H9 (cell line): ENCODE results near the gene SMIM12. TPM values are rescaled to one million over a fixed set of nuclear protein-coding genes. Genes with fewer than 3 reads are reported as not detected.
A peak's percentile ranks its signal among the peaks of the same experiment; 100 is the strongest.

ENCODE experiments used
- DNase-seq: peaks from one replicate; pipeline ENCODE4 v3.0.0-alpha.2; 2017
- H2AFZ ChIP-seq: one replicate; pipeline ENCODE4 v1.6.1; 2013; ENCODE audit warnings: mild to moderate bottlenecking, low read length, control low read depth, moderate library complexity
- H2AK5ac ChIP-seq: 2 replicates; pipeline ENCODE4 v1.6.1; 2013; ENCODE audit warnings: low read length, control low read depth, mixed read lengths; ENCODE audit not compliant: insufficient read length
- H2BK120ac ChIP-seq: one replicate; pipeline ENCODE4 v1.6.1; 2013; ENCODE audit warnings: low read depth, mild to moderate bottlenecking, low read length, control low read depth, inconsistent platforms; ENCODE audit not compliant: poor library complexity, severe bottlenecking
- H2BK12ac ChIP-seq: 2 replicates; pipeline ENCODE4 v1.6.1; 2013; ENCODE audit warnings: low read length, control low read depth, mixed read lengths, low read depth; ENCODE audit not compliant: insufficient read length
- H2BK15ac ChIP-seq: 2 replicates; pipeline ENCODE4 v1.6.1; 2013; ENCODE audit warnings: low read depth, low read length, control low read depth
- H2BK20ac ChIP-seq: one replicate; pipeline ENCODE4 v1.6.1; 2013; ENCODE audit warnings: low read depth, mild to moderate bottlenecking, low read length, control low read depth, inconsistent platforms; ENCODE audit not compliant: poor library complexity, severe bottlenecking
- H2BK5ac ChIP-seq: 2 replicates; pipeline ENCODE4 v1.6.1; 2013; ENCODE audit warnings: low read length, control low read depth, mixed read lengths; ENCODE audit not compliant: insufficient read length
- H3K14ac ChIP-seq: 2 replicates; pipeline ENCODE4 v1.6.1; 2013; ENCODE audit warnings: low read length, control low read depth; ENCODE audit not compliant: insufficient read depth
- H3K18ac ChIP-seq: 2 replicates; pipeline ENCODE4 v1.6.1; 2013; ENCODE audit warnings: low read depth, mild to moderate bottlenecking, mixed read lengths, low read length, control low read depth; ENCODE audit not compliant: insufficient read length
- H3K23ac ChIP-seq: 2 replicates; pipeline ENCODE4 v1.6.1; 2013; ENCODE audit warnings: low read length, control low read depth, mixed read lengths, low read depth; ENCODE audit not compliant: insufficient read length
- H3K23me2 ChIP-seq: 2 replicates; pipeline ENCODE4 v1.6.1; 2013; ENCODE audit warnings: low read depth, mild to moderate bottlenecking, mixed read lengths, low read length, control low read depth; ENCODE audit not compliant: insufficient read length, poor library complexity, severe bottlenecking
- H3K27ac ChIP-seq: 2 replicates; pipeline ENCODE4 v1.5.1; 2013; ENCODE audit warnings: low read length, control low read depth, mixed read lengths, low read depth; ENCODE audit not compliant: insufficient read length
- H3K27me3 ChIP-seq: 2 replicates; pipeline ENCODE4 v1.6.1; 2013; ENCODE audit warnings: low read length, control low read depth, inconsistent platforms; ENCODE audit not compliant: insufficient read depth
- H3K4ac ChIP-seq: 2 replicates; pipeline ENCODE4 v1.6.1; 2013; ENCODE audit warnings: low read depth, mild to moderate bottlenecking, control low read depth, inconsistent platforms, low read length, moderate library complexity
- H3K4me1 ChIP-seq: 2 replicates; pipeline ENCODE4 v1.6.1; 2013; ENCODE audit warnings: low read length, control low read depth, inconsistent platforms; ENCODE audit not compliant: insufficient read depth
- H3K4me2 ChIP-seq: 2 replicates; pipeline ENCODE4 v1.6.1; 2013; ENCODE audit warnings: low read length, control low read depth, mixed read lengths; ENCODE audit not compliant: insufficient read length, insufficient read depth
- H3K56ac ChIP-seq: 2 replicates; pipeline ENCODE4 v1.6.1; 2013; ENCODE audit warnings: low read depth, mild to moderate bottlenecking, mixed read lengths, low read length, control low read depth; ENCODE audit not compliant: insufficient read length
- H3K79me1 ChIP-seq: 2 replicates; pipeline ENCODE4 v1.6.1; 2013; ENCODE audit warnings: low read depth, mild to moderate bottlenecking, moderate library complexity, low read length, control low read depth, inconsistent platforms; ENCODE audit not compliant: insufficient read depth, poor library complexity, severe bottlenecking
- H3K79me2 ChIP-seq: 2 replicates; pipeline ENCODE4 v1.6.1; 2013; ENCODE audit warnings: low read length, control low read depth, inconsistent platforms; ENCODE audit not compliant: insufficient read depth
- H3K9ac ChIP-seq: 2 replicates; pipeline ENCODE4 v1.6.1; 2013; ENCODE audit warnings: low read length, control low read depth, mixed read lengths; ENCODE audit not compliant: insufficient read length; ENCODE audit errors: extremely low read depth
- H3K9me3 ChIP-seq: one replicate; pipeline ENCODE4 v1.6.1; 2013; ENCODE audit warnings: low read depth, low read length, inconsistent platforms; ENCODE audit not compliant: control insufficient read depth
- H3T11ph ChIP-seq: one replicate; pipeline ENCODE4 v1.6.1; 2013; ENCODE audit warnings: mild to moderate bottlenecking, low read length, control low read depth, inconsistent platforms
- H4K20me1 ChIP-seq: one replicate; pipeline ENCODE4 v1.6.1; 2013; ENCODE audit not compliant: control insufficient read depth, insufficient read length, insufficient read depth
- H4K5ac ChIP-seq: 2 replicates; pipeline ENCODE4 v1.6.1; 2013; ENCODE audit warnings: low read depth, mild to moderate bottlenecking, mixed read lengths, low read length, control low read depth; ENCODE audit not compliant: insufficient read length
- H4K8ac ChIP-seq: replicated peaks from 2 replicates; pipeline ENCODE4 v1.6.1; 2013; ENCODE audit warnings: low read length, control low read depth, mixed read lengths, low read depth; ENCODE audit not compliant: insufficient read length
- H4K91ac ChIP-seq: 2 replicates; pipeline ENCODE4 v1.6.1; 2013; ENCODE audit warnings: low read depth, mild to moderate bottlenecking, moderate library complexity, mixed read lengths, low read length, control low read depth; ENCODE audit not compliant: insufficient read length
- H3K27ac Mint-ChIP-seq, 3 experiments: 2 replicates in 2 of 3; 3 replicates in 1 of 3; pipeline ENCODE4 v1.8.0; 2020 to 2021; ENCODE audit warnings: mixed read lengths in 3 of 3, mild to moderate bottlenecking in 1 of 3, moderate library complexity in 1 of 3
- H3K27me3 Mint-ChIP-seq: 2 replicates; pipeline ENCODE4 v1.8.0; 2021; ENCODE audit warnings: low read depth, mild to moderate bottlenecking, moderate library complexity, mixed read lengths
- H3K36me3 Mint-ChIP-seq, 3 experiments: 2 replicates in 2 of 3; 3 replicates in 1 of 3; pipeline ENCODE4 v1.8.0; 2020 to 2021; ENCODE audit warnings: low read depth in 3 of 3, mixed read lengths in 3 of 3; ENCODE audit not compliant: insufficient read depth in 1 of 3
- H3K4me1 Mint-ChIP-seq, 2 experiments: 2 replicates each; pipeline ENCODE4 v1.8.0; 2020; ENCODE audit warnings: mixed read lengths in 2 of 2
- H3K4me3 Mint-ChIP-seq, 2 experiments: 2 replicates in 1 of 2; 3 replicates in 1 of 2; pipeline ENCODE4 v1.8.0; 2020 to 2021; ENCODE audit warnings: mild to moderate bottlenecking in 2 of 2, mixed read lengths in 2 of 2, moderate library complexity in 1 of 2
- H3K9me3 Mint-ChIP-seq, 2 experiments: 2 replicates in 1 of 2; 3 replicates in 1 of 2; pipeline ENCODE4 v1.8.0; 2020; ENCODE audit warnings: mild to moderate bottlenecking in 2 of 2, mixed read lengths in 2 of 2, moderate library complexity in 1 of 2
- CTCF ChIP-seq: fragments of 200-600 bp; sonication (generic); conservative IDR thresholded peaks from 3 replicates; pipeline ENCODE4 v1.8.0; 2021; ENCODE audit warnings: antibody characterized with exemption, mild to moderate bottlenecking
- WGBS: extraction: QIAGEN DNeasy Blood & Tissue Kit; methylation state at CpG from one replicate; pipeline ENCODE4 v1.1.7; 2013; ENCODE audit warnings: missing lambda C conversion rate, low lambda C conversion rate, mixed read lengths; ENCODE audit not compliant: insufficient read length; ENCODE audit errors: extremely low coverage; 5-methylcytosine and 5-hydroxymethylcytosine counted together
- total RNA-seq: library from RNA; stranded (reverse); gene quantifications from 2 replicates; pipeline ENCODE4 v1.2.1, GENCODE V29; 2021

SMIM12 gene
- total RNA-seq, 1 experiment from 2014 or later: 40.9 TPM

- H4K91ac ChIP-seq: no peak overlapping the region
- H2BK12ac ChIP-seq: no peak overlapping the region
- no peaks in the 10 kb centered on the region for H3K79me1 ChIP-seq
- no peak overlapping the region for H2BK5ac ChIP-seq
- no peak overlapping the region for H2BK15ac ChIP-seq
- H3K18ac ChIP-seq: no peak overlapping the region
- H3K4ac ChIP-seq: no peak overlapping the region
- H3K27me3 Mint-ChIP-seq: no peaks in the 10 kb centered on the region; the same call in 1 of the 2 replicates
- H3K4me1 Mint-ChIP-seq: peaks cover 47 to 53% of the 10 kb centered on the region in 2 experiments
- no peak overlapping the region for H3K14ac ChIP-seq
- no peak overlapping the region for H3T11ph ChIP-seq
- H3K9me3 Mint-ChIP-seq: no peaks in the 10 kb centered on the region
- H3K9me3 ChIP-seq: no peaks in the 10 kb centered on the region
- no peak overlapping the region for H3K9ac ChIP-seq
- DNase-seq: no peak
- H4K8ac ChIP-seq: no peak overlapping the region
- TF ChIP-seq CTCF: no peak; the same call in 2 of the 3 replicates
- no peak overlapping the region for H4K5ac ChIP-seq
- no peak overlapping the region for H2BK20ac ChIP-seq
- H2AK5ac ChIP-seq: no peak overlapping the region
- H2BK120ac ChIP-seq: no peak overlapping the region
- H3K23ac ChIP-seq: no peak overlapping the region
- peaks cover 8% of the 10 kb centered on the region; the same call in 1 of the 2 replicates for H3K4me1 ChIP-seq
- no peak overlapping the region for H2AFZ ChIP-seq
- no peaks in the 10 kb centered on the region for H4K20me1 ChIP-seq
- H3K27ac ChIP-seq: no peak overlapping the region
- H3K36me3 Mint-ChIP-seq: peaks cover 3 to 7% (median 5%) of the 10 kb centered on the region in 3 experiments; a peak in 5 of 7 replicates
- H3K4me2 ChIP-seq: no peak overlapping the region
- no peaks in the 10 kb centered on the region for H3K27me3 ChIP-seq
- H3K56ac ChIP-seq: no peak overlapping the region
- H3K23me2 ChIP-seq: no peaks in the 10 kb centered on the region
- H3K4me3 Mint-ChIP-seq: no peak overlapping the region
- H3K27ac Mint-ChIP-seq: peak overlapping the region in 1 of 3 experiments; percentile 5; a peak in 2 of 7 replicates
- no CpG with 5 or more reads among the region's 16 CpGs for WGBS
- H3K79me2 ChIP-seq: no peaks in the 10 kb centered on the region
Observed at GRCh38 chr1:34845131-34845901, 14.2 kb downstream of the SMIM12 start.
